Skin epidermis (tissue), 12 donors: ENCODE results near the gene TMEM52.

Experiments used
- H3K27ac ChIP-seq, 21 experiments: fragments of 200-600 bp; sonication (generic) in 11 of 21; one replicate each; pipeline ENCODE4 v1.5.0; 2020; ENCODE audit warnings: mild to moderate bottlenecking in 3 of 21, inconsistent platforms in 2 of 21, moderate library complexity in 2 of 21
- H3K4me3 ChIP-seq, 7 experiments: fragments of 200-600 bp; sonication (generic) in 2 of 7; one replicate each; pipeline ENCODE4 v1.5.0; 2020; ENCODE audit warnings: inconsistent platforms in 2 of 7, mild to moderate bottlenecking in 2 of 7, moderate library complexity in 1 of 7

TMEM52 gene

DNA sequence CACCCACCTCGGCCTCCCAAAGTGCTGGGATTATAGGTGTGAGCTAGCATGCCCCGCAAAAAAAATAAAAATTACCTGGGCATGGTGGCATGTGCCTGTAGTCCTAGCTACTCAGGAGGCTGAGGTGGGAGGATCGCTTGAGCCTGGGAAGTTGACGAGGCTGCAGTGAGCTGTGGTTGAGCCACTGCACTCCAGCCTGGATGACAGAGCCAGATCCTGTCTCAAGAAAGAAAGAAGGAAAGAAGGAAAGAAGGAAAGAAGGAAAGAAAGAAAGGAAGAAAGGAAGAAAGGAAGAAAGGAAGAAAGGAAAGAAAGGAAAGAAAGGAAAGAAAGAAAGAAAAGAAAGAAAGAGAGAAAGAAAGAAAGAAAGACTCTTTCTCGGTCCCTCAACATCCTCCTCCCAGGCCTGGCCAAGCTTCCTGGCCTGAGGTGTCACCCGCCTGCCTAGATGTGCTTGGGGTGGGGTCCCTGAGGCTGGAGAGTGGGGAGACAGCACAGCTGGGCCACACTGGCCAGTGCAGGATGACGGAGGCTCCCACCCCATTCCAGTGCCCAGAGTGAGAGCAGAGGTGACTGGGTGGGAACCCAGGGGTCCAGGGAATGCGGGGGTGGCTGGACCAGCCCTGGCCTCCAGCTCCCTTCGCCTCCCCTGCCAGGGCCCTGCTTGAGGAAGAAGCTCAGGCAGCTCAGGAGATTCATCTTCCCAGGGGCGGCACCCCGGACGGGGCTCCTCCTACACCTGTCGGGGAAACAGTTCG lies 18.0 kb downstream of the TMEM52 start:
- Histone ChIP-seq H3K4me3 (no peak overlapping the region), H3K27ac (no peak overlapping the region)

DNA sequence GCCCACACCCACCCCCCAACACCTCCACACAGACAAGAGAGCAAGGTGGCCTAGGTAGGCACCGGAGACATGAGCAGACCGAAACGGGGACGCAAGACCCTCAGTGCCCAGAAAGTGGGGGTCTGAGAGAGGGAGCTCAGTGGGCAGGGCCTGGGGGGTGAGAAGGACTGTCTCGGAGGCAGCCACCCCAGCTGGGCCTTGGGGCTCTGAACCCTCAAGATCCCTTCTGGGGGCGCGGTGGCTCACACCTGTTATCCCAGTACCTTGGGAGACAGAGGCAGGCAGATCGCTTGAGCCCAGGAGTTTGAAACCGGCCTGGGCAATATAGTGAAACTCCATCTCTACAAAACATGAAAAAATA lies 19.1 kb downstream of the TMEM52 start:
- H3K4me3 ChIP-seq = no peak overlapping the region
- no peak overlapping the region for H3K27ac ChIP-seq

GRCh38 chr1:1899266-1899966 lies 19.7 kb downstream of the TMEM52 start:
- no peak overlapping the region for H3K4me3 ChIP-seq
- H3K27ac ChIP-seq = no peak overlapping the region

- Histone ChIP-seq H3K4me3 (no peak overlapping the region), H3K27ac (no peak overlapping the region)
Measured at GRCh38 chr1:1898246-1898933, 20.7 kb downstream of the TMEM52 start.

GRCh38 chr1:1895456-1896336 lies 23.4 kb downstream of the TMEM52 start:
- Histone ChIP-seq H3K27ac (peak overlapping the region in 2 of 21 experiments; percentile 27 to 37), H3K4me3 (no peak overlapping the region)

- H3K27ac ChIP-seq = peak overlapping the region in 2 of 21 experiments; percentile 27 to 37
- H3K4me3 ChIP-seq = peak overlapping the region in 1 of 7 experiments; percentile 0
Measured at GRCh38 chr1:1895060-1895418, 24.0 kb downstream of the TMEM52 start.

DNA sequence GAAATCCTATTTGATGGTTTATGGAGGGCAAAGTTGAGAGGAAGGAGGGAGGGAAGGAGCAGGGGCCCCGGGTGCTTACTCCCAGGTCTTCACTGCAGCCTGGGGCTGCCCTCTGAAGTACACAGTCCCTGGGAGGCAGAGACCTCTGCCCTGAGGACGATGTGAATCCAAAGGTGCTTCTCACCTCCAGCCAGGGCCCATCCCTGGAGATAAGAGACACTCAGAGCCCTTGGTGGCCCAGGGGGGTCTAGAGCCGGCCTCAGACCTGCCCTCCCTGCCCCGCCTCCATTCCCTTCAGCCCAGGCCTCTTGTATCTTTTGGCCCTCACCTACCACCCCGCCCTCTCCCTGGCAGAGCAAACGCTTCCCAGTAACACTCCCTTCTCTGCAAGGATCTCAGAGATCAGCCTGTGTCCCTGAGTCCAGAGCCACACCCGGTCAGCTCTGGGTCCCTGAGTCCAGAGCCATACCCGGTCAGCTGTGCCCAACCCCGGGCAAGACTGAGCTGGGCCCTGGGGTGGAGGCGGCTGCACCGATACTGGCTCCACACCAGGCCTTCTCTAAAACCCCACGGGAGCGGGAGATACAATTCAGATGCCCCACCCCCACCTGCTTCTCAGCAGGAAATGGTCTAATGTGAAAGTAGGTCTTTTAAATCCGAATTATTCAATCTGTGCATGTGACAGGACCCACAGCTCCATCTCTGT lies 24.6 kb downstream of the TMEM52 start:
- Histone ChIP-seq H3K4me3 (peak overlapping the region in 1 of 7 experiments; percentile 0), H3K27ac (peak overlapping the region in 4 of 21 experiments; percentile 26 to 49 (median 38))

DNA sequence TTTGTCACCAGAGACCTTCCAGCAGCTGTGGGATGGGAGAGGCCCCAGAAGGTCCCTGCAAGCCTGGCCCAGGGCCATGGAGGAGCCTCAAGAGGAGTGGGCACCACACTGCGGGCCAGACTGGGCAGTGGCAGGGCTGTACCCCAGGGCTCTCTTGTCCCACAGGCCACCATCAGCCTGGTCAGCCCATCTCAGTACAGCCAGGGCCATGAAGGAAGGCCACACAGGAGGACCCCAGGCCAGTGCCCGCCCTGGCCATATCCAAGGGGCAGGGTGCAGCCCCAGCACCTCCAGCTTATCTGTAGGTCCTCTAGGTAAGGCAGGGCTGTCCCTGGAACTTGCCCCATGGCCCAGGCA lies 25.1 kb downstream of the TMEM52 start:
- peak overlapping the region in 4 of 21 experiments; percentile 2 to 49 (median 32) for H3K27ac ChIP-seq
- H3K4me3 ChIP-seq = no peak overlapping the region

- Histone ChIP-seq H3K4me3 (no peak overlapping the region), H3K27ac (peak overlapping the region in 4 of 21 experiments; percentile 2 to 97 (median 38))
Measured at GRCh38 chr1:1893291-1893985, 25.6 kb downstream of the TMEM52 start.

GRCh38 chr1:1892763-1893120 lies 26.3 kb downstream of the TMEM52 start:
- H3K27ac ChIP-seq = peak overlapping the region in 3 of 21 experiments; percentile 96 to 98 (median 97)
- peak overlapping the region in 1 of 7 experiments; percentile 92 for H3K4me3 ChIP-seq

DNA sequence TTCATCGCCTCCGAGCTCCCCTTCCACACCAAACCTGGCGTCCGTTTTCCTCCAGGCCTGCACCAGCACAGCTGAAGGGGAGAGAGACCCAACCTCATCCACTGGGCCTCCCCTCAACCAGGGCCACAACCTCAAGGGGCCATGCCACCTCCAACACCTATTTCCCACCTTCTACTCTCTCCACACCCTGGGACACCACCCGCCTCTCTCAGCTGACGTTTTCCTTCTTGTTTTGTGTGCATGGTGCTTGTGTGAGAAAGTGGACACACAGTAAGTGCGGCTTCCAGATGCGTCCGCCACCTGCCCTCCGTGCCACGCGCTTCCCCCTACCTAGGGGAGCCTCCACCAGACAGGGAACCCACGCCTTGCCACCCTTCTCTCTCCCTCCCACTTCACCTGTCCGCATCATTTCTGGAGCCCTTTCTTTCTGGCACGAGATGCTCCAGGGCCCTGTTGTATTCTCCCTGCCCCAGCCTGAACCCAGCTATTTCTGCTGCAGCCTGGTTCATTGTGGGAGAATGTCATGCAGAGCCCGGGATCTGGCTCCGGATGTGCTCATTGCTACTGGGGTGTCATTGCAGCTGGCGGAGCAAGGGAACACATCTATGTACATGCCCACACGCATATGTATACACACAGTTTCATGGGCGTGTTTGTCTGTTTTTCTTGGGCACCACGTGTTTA lies 26.9 kb downstream of the TMEM52 start:
- H3K27ac ChIP-seq = peak overlapping the region; percentile 75 to 98 (median 96)
- peak overlapping the region; percentile 57 to 92 (median 82) for H3K4me3 ChIP-seq

DNA sequence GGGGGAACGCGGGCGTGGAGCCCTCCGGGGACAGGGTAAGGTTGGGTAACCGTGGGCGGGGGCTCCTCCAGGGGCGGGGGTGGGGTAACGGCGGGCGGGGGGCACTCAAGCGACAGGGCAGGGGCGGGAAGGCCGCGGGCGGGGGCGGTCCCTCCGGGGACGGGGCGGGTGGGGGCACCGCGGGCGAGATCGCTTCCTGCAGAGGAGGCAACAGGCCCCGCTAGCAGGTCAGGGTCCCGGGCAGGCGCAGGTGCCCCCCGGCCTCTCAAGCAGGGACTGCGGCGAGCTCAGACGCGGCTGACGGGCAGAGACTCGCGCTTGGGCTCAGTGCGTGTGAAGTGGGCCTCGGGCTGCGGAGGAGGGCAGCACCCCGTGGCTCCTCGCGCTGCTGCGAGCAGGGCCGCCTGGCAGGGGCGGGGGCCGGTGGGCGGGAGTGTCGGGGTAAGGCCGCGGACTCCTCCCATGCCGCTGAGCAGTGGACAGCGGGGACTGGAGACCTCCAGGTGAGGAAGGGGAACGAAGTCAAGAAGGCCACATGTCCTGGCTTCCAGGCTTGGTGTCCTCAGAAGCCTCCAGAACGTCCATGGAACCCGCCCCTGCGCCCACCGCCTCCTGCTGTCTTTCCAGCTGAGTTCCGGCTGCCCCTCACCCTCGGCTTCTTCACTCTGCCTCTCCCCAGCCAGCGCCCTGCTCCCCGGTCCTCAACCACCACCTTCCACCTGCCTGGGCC lies 27.6 kb downstream of the TMEM52 start:
- H3K4me3 ChIP-seq = peak overlapping the region; percentile 57 to 92 (median 82)
- peak overlapping the region; percentile 75 to 98 (median 96) for H3K27ac ChIP-seq

DNA sequence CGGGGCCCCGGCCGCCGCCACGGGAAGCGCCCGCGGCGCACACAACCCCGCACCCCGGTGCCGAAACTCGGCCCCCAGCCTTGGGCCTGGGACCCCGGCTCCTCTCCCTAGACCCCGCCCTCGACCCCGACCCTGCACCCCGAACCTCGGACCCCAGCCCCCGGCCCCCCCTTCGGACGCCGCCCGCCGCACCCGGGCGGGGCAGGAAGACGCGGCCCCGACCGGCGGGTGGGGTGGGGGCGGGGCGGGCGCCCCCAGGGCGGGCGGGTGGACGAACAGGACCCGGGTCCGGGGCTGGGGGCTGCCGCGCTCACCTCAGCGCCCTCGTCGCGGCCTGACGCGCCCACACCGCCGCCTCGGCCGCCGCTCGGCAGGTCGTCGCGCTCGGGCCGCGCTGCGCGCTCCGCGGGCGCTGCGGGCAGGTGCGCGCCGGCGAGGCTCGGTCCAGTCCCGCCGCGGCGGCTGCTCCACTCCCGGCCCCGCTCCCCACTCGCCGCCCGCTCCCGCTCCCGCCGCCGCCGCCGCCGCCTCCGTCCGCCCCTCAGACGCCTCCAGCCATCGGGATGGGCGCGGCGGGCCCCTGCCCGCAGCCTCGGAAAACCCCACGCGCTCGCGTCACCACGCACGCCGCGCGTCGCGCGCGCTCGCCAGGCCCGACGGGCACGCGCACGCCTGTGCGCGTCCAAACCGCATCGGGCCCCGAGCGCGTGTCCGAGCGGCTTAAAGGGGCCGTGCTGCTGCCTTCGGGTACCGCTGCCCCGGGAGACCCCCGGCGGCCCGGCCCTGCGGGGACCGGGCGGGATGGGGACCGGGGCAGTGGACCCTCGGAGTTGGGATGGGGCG lies 28.4 kb downstream of the TMEM52 start, which contains the start of gene GNB1:
Gene GNB1 (minus strand): TSS at position 582 of the 843 bp plus-strand sequence. CDS start 65,634 bp downstream, outside the sequence.
- Histone ChIP-seq H3K4me3 (peak within 1 kb of the TSS; percentile 57 to 92 (median 82)), H3K27ac (peak within 1 kb of the TSS; percentile 84 to 99 (median 97))

DNA sequence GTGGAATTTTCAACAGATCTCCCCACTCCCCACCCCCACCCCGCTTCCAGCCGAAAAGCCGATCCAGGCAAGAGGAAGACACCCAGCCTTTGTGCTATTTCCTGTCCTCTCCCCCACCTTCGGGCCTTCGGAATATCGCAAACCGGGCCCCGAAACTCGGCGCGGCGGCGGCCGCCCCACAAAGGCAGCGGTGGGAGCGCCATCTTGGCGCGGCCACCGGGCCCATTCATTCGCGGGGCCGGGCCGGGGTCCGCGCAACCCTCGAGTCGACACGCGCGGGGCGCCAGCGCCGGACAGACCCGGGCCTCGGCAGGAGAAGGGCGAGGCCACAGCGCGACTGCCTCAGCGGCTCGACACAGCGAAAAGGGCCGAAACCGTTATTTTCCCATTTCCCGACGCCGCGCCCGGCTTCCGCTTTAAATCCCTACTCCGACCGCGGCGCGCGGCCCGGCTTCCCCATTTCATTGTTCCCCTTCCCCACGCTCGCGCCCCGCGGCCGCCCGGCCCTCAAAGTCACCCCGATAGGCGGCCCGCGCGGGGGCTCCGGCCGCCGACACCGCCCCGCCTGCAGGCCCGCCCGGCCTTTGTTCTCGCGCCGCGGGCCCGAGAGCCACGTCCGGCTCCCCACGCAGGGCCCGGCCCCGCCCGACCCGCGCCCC lies 29.1 kb downstream of the TMEM52 start:
- H3K27ac ChIP-seq = peak overlapping the region; percentile 84 to 99 (median 97)
- peak overlapping the region; percentile 57 to 92 (median 82) for H3K4me3 ChIP-seq

GRCh38 chr1:1889090-1889750 lies 29.9 kb downstream of the TMEM52 start:
- H3K4me3 ChIP-seq = peak overlapping the region; percentile 57 to 92 (median 82)

More at GRCh38 chr1:1889090-1889750, 29.9 kb downstream of the TMEM52 start:
- peak overlapping the region in 18 of 21 experiments; percentile 84 to 98 (median 96) for H3K27ac ChIP-seq
